Measurements from ENCODE around the gene CNR2. TPM values are rescaled to one million over a fixed set of nuclear protein-coding genes. Genes with fewer than 3 reads are reported as not detected.

Gene CNR2
- total RNA-seq, 1 experiment from 2014 or later: not detected

- Histone ChIP-seq H2BK20ac (ENCODE audit: low read depth, low read length, poor library complexity, severe bottlenecking) (no peak overlapping the region), H2AFZ (ENCODE audit: low read length) (no peak overlapping the region), H4K20me1 (ENCODE audit: control insufficient read depth, insufficient read depth, insufficient read length) (no peaks in the 10 kb centered on the region), H3K27me3 (ENCODE audit: insufficient read depth, low read length) (peaks cover under 1% of the 10 kb centered on the region; the same call in 1 of the 2 replicates), H3K23me2 (ENCODE audit: insufficient read length, low read depth, low read length, poor library complexity, severe bottlenecking) (no peaks in the 10 kb centered on the region), H3T11ph (ENCODE audit: low read length) (no peak overlapping the region), H2BK15ac (ENCODE audit: low read depth, low read length) (no peak overlapping the region), H3K4me1 (ENCODE audit: insufficient read depth, low read length) (peaks cover under 1% of the 10 kb centered on the region; the same call in 1 of the 2 replicates), H2BK120ac (ENCODE audit: low read depth, low read length, poor library complexity, severe bottlenecking) (no peak overlapping the region), H2BK5ac (ENCODE audit: insufficient read length, low read length) (no peak overlapping the region), H2BK12ac (ENCODE audit: insufficient read length, low read depth, low read length) (no peak overlapping the region), H3K18ac (ENCODE audit: insufficient read length, low read depth, low read length) (no peak overlapping the region), H4K91ac (ENCODE audit: insufficient read length, low read depth, low read length) (no peak overlapping the region), H3K79me2 (ENCODE audit: insufficient read depth, low read length) (no peaks in the 10 kb centered on the region), H3K79me1 (ENCODE audit: insufficient read depth, low read depth, low read length, poor library complexity, severe bottlenecking) (no peaks in the 10 kb centered on the region), H3K4me2 (ENCODE audit: insufficient read depth, insufficient read length, low read length) (no peak overlapping the region), H3K27ac (ENCODE audit: insufficient read length, low read depth, low read length) (no peak overlapping the region), H2AK5ac (ENCODE audit: insufficient read length, low read length) (no peak overlapping the region), H4K8ac (replicated peaks; ENCODE audit: insufficient read length, low read depth, low read length) (no peak overlapping the region), H3K9me3 (ENCODE audit: control insufficient read depth, low read depth, low read length) (no peaks in the 10 kb centered on the region), H3K14ac (ENCODE audit: insufficient read depth, low read length) (no peak overlapping the region), H3K23ac (ENCODE audit: insufficient read length, low read depth, low read length) (no peak overlapping the region), H3K4ac (ENCODE audit: low read depth, low read length) (no peak overlapping the region), H3K56ac (ENCODE audit: insufficient read length, low read depth, low read length) (no peak overlapping the region), H4K5ac (ENCODE audit: insufficient read length, low read depth, low read length) (no peak overlapping the region), H3K9ac (ENCODE audit: extremely low read depth, insufficient read length, low read length) (no peak overlapping the region)
- no peak for TF ChIP-seq CTCF (conservative IDR thresholded peaks at IDR 0.05)
- DNase-seq: no peak
- H3K9me3 Mint-ChIP-seq: no peaks in the 10 kb centered on the region
- no CpG with 5 or more reads among the region's 9 CpGs for WGBS (ENCODE audit: extremely low coverage, insufficient read length, low lambda C conversion rate)
- H3K27me3 Mint-ChIP-seq (ENCODE audit: low read depth): peaks cover 38% of the 10 kb centered on the region
- H3K4me1 Mint-ChIP-seq: peaks cover 25 to 26% of the 10 kb centered on the region in 2 experiments
- no peaks in the 10 kb centered on the region for H3K36me3 Mint-ChIP-seq (ENCODE audit: insufficient read depth in 1 of 3, low read depth in 3 of 3)
- peak overlapping the region in 1 of 3 experiments; percentile 14; a peak in 1 of 7 replicates for H3K27ac Mint-ChIP-seq
- no peak overlapping the region for H3K4me3 Mint-ChIP-seq
These were observed 4.5 kb downstream of the CNR2 start for GRCh38 chr1:23908453-23909341.
